Gastrocnemius medialis (tissue), 4 donors: ENCODE measurements around the gene LARP1B. TPM values are rescaled to one million over a fixed set of nuclear protein-coding genes. Genes with fewer than 3 reads are reported as not detected.
"Not testable (repeated sequence)": the region's sequence is repeated elsewhere in the genome, so short reads cannot be mapped to it uniquely, and the experiment has no call there.

Source experiments
- ATAC-seq, 2 donors: fragments of 150-250 bp; one replicate each; pipeline ENCODE4 v1.9.1; 2016
- DNase-seq, 2 donors: peaks; one replicate each; pipeline ENCODE4 v3.0.0-alpha.2; 2019
- H3K27ac ChIP-seq, 4 donors: fragments of 200-600 bp; sonication (generic); 1 replicate in 1 of 4; 2 replicates in 3 of 4; pipeline ENCODE4 v1.5.1; 2016 to 2018; ENCODE audit warnings: mild to moderate bottlenecking in 2 of 4, moderate library complexity in 1 of 4
- H3K27me3 ChIP-seq, 3 donors: fragments of 200-600 bp; sonication (generic) in 2 of 3; 1 replicate in 1 of 3; 2 replicates in 2 of 3; pipeline versions ENCODE4 v1.5.1 to v1.6.0; 2016 to 2019; ENCODE audit warnings: mild to moderate bottlenecking in 1 of 3, moderate library complexity in 1 of 3
- H3K36me3 ChIP-seq, 2 donors: fragments of 200-600 bp; sonication (generic) in 1 of 2; one replicate each; pipeline ENCODE4 v1.5.1; 2017 to 2018
- H3K4me1 ChIP-seq, 2 donors: fragments of 200-600 bp; sonication (generic) in 1 of 2; one replicate each; pipeline ENCODE4 v1.5.1; 2016 to 2017; ENCODE audit warnings: mild to moderate bottlenecking in 2 of 2
- H3K4me3 ChIP-seq, 4 donors: fragments of 200-600 bp; sonication (generic) in 3 of 4; 1 replicate in 1 of 4; 2 replicates in 3 of 4; pipeline ENCODE4 v1.5.1; 2016 to 2019; ENCODE audit warnings: mild to moderate bottlenecking in 2 of 4
- H3K9me3 ChIP-seq, 3 donors: fragments of 200-600 bp; sonication (generic) in 2 of 3; 1 replicate in 1 of 3; 2 replicates in 2 of 3; pipeline ENCODE4 v1.5.1; 2016 to 2019
- POLR2A ChIP-seq, 2 donors: fragments of 450-650 bp; IDR thresholded peaks; one replicate each; pipeline ENCODE4 v1.6.1; 2017; ENCODE audit warnings: antibody characterized with exemption in 2 of 2, mild to moderate bottlenecking in 2 of 2, moderate library complexity in 2 of 2
- in situ Hi-C, 4 donors: fragments of 200-750 bp; cut with MboI; loops; one replicate each; pipeline versions ENCODE4 v1.15.0 to v1.8.0; 2017; ENCODE audit warnings: low sequenced_read_pairs in 4 of 4
- intact Hi-C: fragments of 100-400 bp; cut with DNase I; formaldehyde crosslinking; loops from one replicate; pipeline ENCODE4 v1.15.1; 2023; ENCODE audit warnings: low total_unique reads
- total RNA-seq, 4 donors: library from RNA; depleted of rRNA; stranded (reverse); fragments of >200 nt; gene quantifications; one replicate each; pipeline versions ENCODE4 v1.1.0 to v1.2.3, GENCODE V29; 2016
- TF ChIP-seq, protein P1 (sequence below), 5 experiments: fragments of 450-650 bp in 3 of 5; fragments of 200-600 bp in 2 of 5; sonication (generic) in 2 of 5; IDR thresholded peaks in 4 of 5; conservative IDR thresholded peaks in 1 of 5; 1 replicate in 4 of 5; 2 replicates in 1 of 5; pipeline ENCODE4 v1.5.1; 2016 to 2019; ENCODE audit warnings: antibody characterized with exemption in 5 of 5, mild to moderate bottlenecking in 3 of 5, moderate library complexity in 3 of 5

Gene LARP1B
- total RNA-seq, 4 donors from 2014 or later = 19.5 to 23.5 (median 22.8) TPM

DNA sequence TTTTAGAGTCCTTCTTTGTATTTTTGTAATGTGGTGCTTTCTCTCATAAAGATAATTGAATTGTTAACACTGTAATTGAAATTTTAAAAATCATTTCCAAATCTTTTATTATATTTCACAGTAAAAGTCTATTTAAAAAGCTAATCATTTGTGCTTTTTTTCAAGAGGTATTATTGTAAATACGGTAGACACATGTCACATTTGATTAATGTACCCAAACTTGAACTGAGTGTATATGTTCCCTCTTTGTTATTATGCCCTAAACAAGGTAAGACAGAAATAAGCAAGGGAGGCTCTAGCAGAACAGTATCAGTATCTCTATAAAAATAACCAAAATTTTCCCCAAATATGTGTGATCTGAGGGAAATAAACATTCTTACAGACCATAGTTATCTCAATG, 21.5 kb upstream of the LARP1B start:
- Histone ChIP-seq H3K4me3 (no peak overlapping the region), H3K27ac (no peak overlapping the region), H3K27me3 (no peaks in the 10 kb centered on the region), H3K4me1 (no peaks in the 10 kb centered on the region), H3K9me3 (no peaks in the 10 kb centered on the region), H3K36me3 (peaks cover 0 to 10% of the 10 kb centered on the region in 2 donors)
- no peak for TF ChIP-seq POLR2A (IDR thresholded peaks at IDR 0.05)
- TF ChIP-seq, protein P1, sequence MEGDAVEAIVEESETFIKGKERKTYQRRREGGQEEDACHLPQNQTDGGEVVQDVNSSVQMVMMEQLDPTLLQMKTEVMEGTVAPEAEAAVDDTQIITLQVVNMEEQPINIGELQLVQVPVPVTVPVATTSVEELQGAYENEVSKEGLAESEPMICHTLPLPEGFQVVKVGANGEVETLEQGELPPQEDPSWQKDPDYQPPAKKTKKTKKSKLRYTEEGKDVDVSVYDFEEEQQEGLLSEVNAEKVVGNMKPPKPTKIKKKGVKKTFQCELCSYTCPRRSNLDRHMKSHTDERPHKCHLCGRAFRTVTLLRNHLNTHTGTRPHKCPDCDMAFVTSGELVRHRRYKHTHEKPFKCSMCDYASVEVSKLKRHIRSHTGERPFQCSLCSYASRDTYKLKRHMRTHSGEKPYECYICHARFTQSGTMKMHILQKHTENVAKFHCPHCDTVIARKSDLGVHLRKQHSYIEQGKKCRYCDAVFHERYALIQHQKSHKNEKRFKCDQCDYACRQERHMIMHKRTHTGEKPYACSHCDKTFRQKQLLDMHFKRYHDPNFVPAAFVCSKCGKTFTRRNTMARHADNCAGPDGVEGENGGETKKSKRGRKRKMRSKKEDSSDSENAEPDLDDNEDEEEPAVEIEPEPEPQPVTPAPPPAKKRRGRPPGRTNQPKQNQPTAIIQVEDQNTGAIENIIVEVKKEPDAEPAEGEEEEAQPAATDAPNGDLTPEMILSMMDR (IDR thresholded peaks at IDR 0.05 in 4 of 5, conservative IDR thresholded peaks at IDR 0.05 in 1 of 5) = no peak
- DNase-seq (no peak), ATAC-seq (no peak)
- intact Hi-C loops (no loop called here), in situ Hi-C loops (no loop called here)

DNA sequence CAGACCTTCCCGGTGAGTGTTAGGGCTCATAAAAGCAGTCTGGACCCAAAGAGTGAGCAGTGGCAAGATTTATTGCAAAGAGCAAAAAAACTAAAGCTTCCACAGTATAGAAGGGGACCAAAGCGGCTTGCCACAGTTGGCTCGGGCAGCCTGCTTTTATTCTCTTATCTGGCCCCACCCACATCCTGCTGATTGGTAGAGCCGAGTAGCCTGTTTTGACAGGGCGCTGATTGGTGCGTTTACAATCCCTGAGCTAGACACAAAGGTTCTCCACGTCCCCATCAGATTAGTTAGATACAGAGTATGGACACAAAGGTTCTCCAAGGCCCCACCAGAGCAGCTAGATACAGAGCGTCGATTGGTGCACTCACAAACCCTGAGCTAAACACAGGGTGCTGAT, 14.1 kb upstream of the LARP1B start:
- in situ Hi-C loops = loop anchor here in 1 of 4 donors (10.0 kb wide), 1 partner anchor 72 kb away; no protein-coding TSS in a partner anchor
- ATAC-seq, DNase-seq: not testable (repeated sequence)

DNA sequence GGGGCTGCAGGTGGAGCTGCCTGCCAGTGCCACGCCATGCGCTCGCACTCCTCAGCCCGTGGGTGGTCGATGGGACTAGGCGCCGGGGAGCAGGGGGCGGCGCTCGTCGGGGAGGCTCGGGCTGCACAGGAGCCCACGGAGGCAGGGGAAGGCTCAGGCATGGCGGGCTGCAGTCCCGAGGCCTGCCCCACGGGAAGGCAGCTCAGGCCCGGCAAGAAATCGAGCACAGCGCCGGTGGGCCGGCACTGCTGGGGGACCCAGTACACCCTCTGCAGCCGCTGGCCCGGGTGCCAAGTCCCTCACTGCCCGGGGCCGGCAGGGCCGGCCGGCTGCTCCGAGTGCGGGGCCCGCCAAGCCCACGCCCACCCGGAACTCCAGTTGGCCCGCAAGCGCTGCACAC, 13.6 kb upstream of the LARP1B start:
- H3K27me3 ChIP-seq, H3K9me3 ChIP-seq, H3K36me3 ChIP-seq, H3K27ac ChIP-seq, ATAC-seq, H3K4me3 ChIP-seq, DNase-seq, H3K4me1 ChIP-seq, intact Hi-C loops: not testable (repeated sequence)
- in situ Hi-C loops = loop anchor here in 1 of 4 donors (10.0 kb wide), 1 partner anchor 73 kb away; no protein-coding TSS in a partner anchor

More for the DNA sequence above, 14.1 kb upstream of the LARP1B start:
- H3K27me3 ChIP-seq, H3K36me3 ChIP-seq, H3K4me3 ChIP-seq, H3K9me3 ChIP-seq, H3K4me1 ChIP-seq, H3K27ac ChIP-seq, intact Hi-C loops: not testable (repeated sequence)

DNA sequence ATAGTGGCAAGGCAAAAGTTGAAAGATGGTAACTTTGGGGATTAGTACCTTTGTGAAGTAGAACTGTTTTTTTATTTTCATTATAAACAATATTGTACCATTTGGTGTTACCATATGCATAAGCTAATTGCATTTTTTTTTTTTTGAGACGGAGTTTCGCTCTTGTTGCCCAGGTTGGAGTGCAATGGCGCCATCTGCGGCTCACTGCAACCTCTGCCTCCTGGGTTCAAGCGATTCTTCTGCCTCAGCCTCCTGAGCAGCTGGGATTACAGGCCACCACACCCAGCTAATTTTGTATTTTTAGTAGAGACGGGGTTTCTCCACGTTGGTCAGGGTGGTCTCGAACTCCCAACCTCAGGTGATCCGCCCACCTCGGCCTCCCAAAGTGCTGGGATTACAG, 9.9 kb upstream of the LARP1B start:
- H3K9me3 ChIP-seq, DNase-seq, ATAC-seq, H3K36me3 ChIP-seq, H3K4me1 ChIP-seq, H3K4me3 ChIP-seq, H3K27ac ChIP-seq, intact Hi-C loops, in situ Hi-C loops, H3K27me3 ChIP-seq: not testable (repeated sequence)

DNA sequence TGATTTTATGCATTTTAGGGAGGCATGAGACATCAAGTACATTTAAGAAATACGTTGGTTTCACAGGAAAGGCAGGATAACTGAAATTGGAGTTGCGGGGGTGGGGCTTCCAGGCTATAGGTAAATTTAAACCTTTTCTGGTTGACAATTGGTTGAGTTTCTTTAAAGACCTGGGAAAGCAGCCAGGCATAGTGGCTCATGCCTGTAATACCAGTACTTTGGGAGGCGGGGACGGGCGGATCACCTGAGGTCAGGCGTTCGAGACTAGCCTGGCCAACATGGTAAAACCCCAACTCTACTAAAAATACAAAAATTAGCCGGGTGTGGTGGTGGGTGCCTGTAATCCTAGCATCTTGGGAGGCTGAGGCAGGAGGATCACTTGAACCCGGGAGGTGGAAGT, 6.2 kb upstream of the LARP1B start:
- H3K4me1 ChIP-seq, H3K9me3 ChIP-seq, H3K4me3 ChIP-seq, ATAC-seq, intact Hi-C loops, H3K27me3 ChIP-seq, DNase-seq, H3K36me3 ChIP-seq, H3K27ac ChIP-seq, in situ Hi-C loops: not testable (repeated sequence)

DNA sequence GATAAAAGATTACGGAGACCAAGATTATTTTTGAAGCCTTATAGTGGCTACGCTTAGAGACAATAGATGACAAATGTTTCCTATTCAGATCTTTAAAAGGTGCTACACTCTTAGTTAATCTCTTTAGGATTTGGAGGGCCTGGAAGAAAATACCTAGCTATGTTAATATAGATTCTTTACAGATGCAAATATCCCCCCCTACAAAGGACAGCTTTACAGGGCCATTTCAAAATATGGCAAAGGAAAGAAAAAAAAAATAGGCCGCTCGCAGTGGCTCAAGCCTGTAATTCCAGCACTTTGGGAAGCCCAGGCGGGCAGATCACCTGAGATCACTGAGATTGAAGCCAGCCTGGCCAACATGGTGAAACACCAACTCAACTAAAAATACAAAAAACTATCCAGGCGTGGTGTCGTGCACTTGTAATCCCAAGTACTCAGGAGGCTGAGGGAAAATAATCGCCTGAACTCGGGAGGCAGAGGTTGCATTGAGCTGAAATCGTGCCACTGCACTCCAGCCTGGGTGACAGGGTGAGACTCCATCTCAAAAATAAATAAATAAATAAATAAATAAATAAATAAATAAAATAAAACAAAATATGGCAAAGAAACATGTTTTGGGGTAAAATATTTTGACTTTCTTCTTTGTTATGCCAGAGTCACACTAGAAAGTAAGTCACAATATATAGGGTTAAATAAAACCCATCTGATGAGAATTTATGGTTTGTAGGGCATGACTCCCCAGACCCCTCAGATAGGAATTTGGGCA, 5.5 kb upstream of the LARP1B start:
- in situ Hi-C loops, H3K27me3 ChIP-seq, intact Hi-C loops, H3K4me3 ChIP-seq, H3K4me1 ChIP-seq, H3K27ac ChIP-seq, DNase-seq, ATAC-seq, H3K9me3 ChIP-seq, H3K36me3 ChIP-seq: not testable (repeated sequence)

DNA sequence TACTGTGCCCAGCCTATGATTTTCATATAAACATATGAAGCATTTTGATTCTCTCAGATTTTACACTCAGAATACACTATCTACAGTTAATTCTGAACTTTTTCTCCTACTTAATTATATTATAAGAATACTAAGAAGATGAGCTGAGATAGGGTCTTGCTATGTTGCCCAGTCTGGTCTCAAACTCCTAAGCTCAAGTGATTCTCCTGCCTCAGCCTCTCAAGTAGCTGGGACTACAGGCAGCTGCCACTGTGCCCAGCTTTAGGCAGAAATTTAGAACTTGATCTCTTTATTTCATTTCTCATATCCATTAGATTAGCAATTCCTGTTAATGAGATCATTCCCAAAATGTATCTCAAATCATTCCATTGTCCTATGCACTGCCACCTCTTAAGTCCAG, 4.7 kb upstream of the LARP1B start:
- Histone ChIP-seq H3K4me3 (no peak overlapping the region), H3K4me1 (no peaks in the 10 kb centered on the region), H3K27ac (no peak overlapping the region), H3K9me3 (no peaks in the 10 kb centered on the region), H3K27me3 (no peaks in the 10 kb centered on the region), H3K36me3 (no peaks in the 10 kb centered on the region)
- TF ChIP-seq POLR2A (IDR thresholded peaks at IDR 0.05) = no peak
- TF ChIP-seq, protein P1 (IDR thresholded peaks at IDR 0.05 in 4 of 5, conservative IDR thresholded peaks at IDR 0.05 in 1 of 5) = no peak
- DNase-seq (no peak), ATAC-seq (no peak)
- intact Hi-C loops = no loop called here
- in situ Hi-C loops = no loop called here
